ENCODE measurements around the gene MYOM1.
"Not testable (repeated sequence)": the region's sequence is repeated elsewhere in the genome, so short reads cannot be mapped to it uniquely, and the experiment has no call there.

Gene MYOM1

GRCh38 chr18:3092727-3093126, 127.0 kb downstream of the MYOM1 start:
- no peak for DNase-seq (ENCODE audit: low read depth in 3 of 3, low spot score in 1 of 3)

- no peak for DNase-seq (ENCODE audit: low read depth in 3 of 3, low spot score in 1 of 3)
These were observed 130.2 kb downstream of the MYOM1 start for GRCh38 chr18:3089579-3089978.

GRCh38 chr18:3088449-3088848, 131.3 kb downstream of the MYOM1 start:
- DNase-seq (ENCODE audit: low read depth in 3 of 3, low spot score in 1 of 3), result no peak

GRCh38 chr18:3086871-3087270, 132.9 kb downstream of the MYOM1 start:
- DNase-seq (ENCODE audit: low read depth in 3 of 3, low spot score in 1 of 3), result no peak

- no peak for DNase-seq (ENCODE audit: low read depth in 3 of 3, low spot score in 1 of 3)
These were observed 134.2 kb downstream of the MYOM1 start for GRCh38 chr18:3085612-3086011.

GRCh38 chr18:3084206-3084605, 135.6 kb downstream of the MYOM1 start:
- no peak for DNase-seq (ENCODE audit: low read depth in 3 of 3, low spot score in 1 of 3)

GRCh38 chr18:3083766-3084165, 136.0 kb downstream of the MYOM1 start:
- DNase-seq (ENCODE audit: low read depth in 3 of 3, low spot score in 1 of 3), result no peak

GRCh38 chr18:3081584-3081991, 138.2 kb downstream of the MYOM1 start:
- DNase-seq (ENCODE audit: low read depth in 3 of 3, low spot score in 1 of 3), result no peak

- no peak for DNase-seq (ENCODE audit: low read depth in 3 of 3, low spot score in 1 of 3)
These were observed 140.1 kb downstream of the MYOM1 start for GRCh38 chr18:3079653-3080052.

- no peak for DNase-seq (ENCODE audit: low read depth in 3 of 3, low spot score in 1 of 3)
These were observed 144.3 kb downstream of the MYOM1 start for GRCh38 chr18:3075491-3075890.

- no peak for DNase-seq (ENCODE audit: low read depth in 3 of 3, low spot score in 1 of 3)
These were observed 145.7 kb downstream of the MYOM1 start for GRCh38 chr18:3074087-3074486.

GRCh38 chr18:3073353-3073752, 146.4 kb downstream of the MYOM1 start:
- not testable (repeated sequence) for DNase-seq (ENCODE audit: low read depth in 3 of 3, low spot score in 1 of 3)

- no peak for DNase-seq (ENCODE audit: low read depth in 3 of 3, low spot score in 1 of 3)
These were observed 148.1 kb downstream of the MYOM1 start for GRCh38 chr18:3071676-3072075.

- DNase-seq (ENCODE audit: low read depth in 3 of 3, low spot score in 1 of 3), result no peak
These were observed 149.9 kb downstream of the MYOM1 start for GRCh38 chr18:3069671-3070433.

- no peak for DNase-seq (ENCODE audit: low read depth in 3 of 3, low spot score in 1 of 3)
These were observed 152.0 kb downstream of the MYOM1 start for GRCh38 chr18:3067722-3068121.

- no peak for DNase-seq (ENCODE audit: low read depth in 3 of 3, low spot score in 1 of 3)
These were observed 152.6 kb downstream of the MYOM1 start for GRCh38 chr18:3067165-3067661.

GRCh38 chr18:3066341-3067110, 153.2 kb downstream of the MYOM1 start:
- DNase-seq (ENCODE audit: low read depth in 3 of 3, low spot score in 1 of 3), result no peak

GRCh38 chr18:3063766-3064165, 156.0 kb downstream of the MYOM1 start:
- not testable (repeated sequence) for DNase-seq (ENCODE audit: low read depth in 3 of 3, low spot score in 1 of 3)

- peak; percentile 36 to 55 (median 42) for DNase-seq (ENCODE audit: low read depth in 3 of 3, low spot score in 1 of 3)
These were observed 156.7 kb downstream of the MYOM1 start for GRCh38 chr18:3062798-3063680.

GRCh38 chr18:3061581-3062312, 158.0 kb downstream of the MYOM1 start:
- DNase-seq (ENCODE audit: low read depth in 3 of 3, low spot score in 1 of 3), result no peak
